ENCODE measurements around the gene ABHD5.

DNA sequence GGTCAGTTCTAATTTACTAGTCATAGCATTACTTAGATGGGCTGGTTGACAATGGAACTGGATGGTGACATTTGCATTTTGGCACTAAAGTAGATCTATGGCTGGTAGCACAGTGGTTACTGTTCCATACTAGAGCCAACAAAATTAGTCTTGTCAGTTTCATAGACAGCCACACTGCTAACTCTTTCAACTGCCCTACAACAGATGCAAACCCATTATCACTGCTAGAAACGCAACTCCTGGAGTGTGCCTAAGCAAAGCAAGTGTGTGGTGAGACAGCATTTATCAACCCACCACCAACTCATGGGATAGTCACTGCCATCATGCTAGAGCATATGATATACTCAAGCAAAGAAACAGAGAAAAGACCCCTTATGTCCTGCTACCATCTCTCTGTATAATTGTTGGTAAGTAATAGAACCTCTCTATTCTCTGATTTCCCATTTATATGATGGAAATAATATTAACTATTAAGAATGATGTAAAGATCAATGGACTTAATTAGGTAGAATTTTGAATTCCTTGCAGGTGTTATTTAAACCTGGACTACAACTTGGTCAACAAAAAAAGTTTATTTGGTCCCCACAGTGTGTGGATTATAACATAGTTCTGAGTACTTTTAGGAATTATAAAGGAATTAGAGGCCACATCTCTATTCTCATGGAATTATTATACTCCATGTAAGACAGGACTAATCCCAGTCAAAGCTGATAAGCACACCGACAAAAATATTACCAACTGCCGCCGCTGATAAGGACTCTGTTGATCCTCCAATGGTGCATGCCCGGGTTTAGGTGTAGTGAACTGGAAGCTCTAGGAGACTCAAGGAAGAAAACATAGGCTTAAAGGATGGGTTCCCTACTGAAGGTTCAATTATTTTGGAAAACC, 19.9 kb upstream of the ABHD5 start:
- no peak for TF ChIP-seq POLR2A (IDR thresholded peaks at IDR 0.05)
- TF ChIP-seq, protein P1, sequence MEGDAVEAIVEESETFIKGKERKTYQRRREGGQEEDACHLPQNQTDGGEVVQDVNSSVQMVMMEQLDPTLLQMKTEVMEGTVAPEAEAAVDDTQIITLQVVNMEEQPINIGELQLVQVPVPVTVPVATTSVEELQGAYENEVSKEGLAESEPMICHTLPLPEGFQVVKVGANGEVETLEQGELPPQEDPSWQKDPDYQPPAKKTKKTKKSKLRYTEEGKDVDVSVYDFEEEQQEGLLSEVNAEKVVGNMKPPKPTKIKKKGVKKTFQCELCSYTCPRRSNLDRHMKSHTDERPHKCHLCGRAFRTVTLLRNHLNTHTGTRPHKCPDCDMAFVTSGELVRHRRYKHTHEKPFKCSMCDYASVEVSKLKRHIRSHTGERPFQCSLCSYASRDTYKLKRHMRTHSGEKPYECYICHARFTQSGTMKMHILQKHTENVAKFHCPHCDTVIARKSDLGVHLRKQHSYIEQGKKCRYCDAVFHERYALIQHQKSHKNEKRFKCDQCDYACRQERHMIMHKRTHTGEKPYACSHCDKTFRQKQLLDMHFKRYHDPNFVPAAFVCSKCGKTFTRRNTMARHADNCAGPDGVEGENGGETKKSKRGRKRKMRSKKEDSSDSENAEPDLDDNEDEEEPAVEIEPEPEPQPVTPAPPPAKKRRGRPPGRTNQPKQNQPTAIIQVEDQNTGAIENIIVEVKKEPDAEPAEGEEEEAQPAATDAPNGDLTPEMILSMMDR (IDR thresholded peaks at IDR 0.05), result no peak
